H1 (cell line): ENCODE results near the gene RNASE1. TPM values are rescaled to one million over a fixed set of nuclear protein-coding genes. Genes with fewer than 3 reads are reported as not detected.

Experiments
- CEBPB ChIP-seq: IDR thresholded peaks from 2 replicates; pipeline ENCODE4 v1.6.1; 2012; ENCODE audit warnings: low read depth, low read length
- POU5F1 ChIP-seq: IDR thresholded peaks from 2 replicates; pipeline ENCODE4 v1.6.1; 2011; ENCODE audit warnings: low read depth, mild to moderate bottlenecking, low read length, moderate library complexity
- SP4 ChIP-seq: IDR thresholded peaks from 2 replicates; pipeline ENCODE4 v1.6.1; 2012; ENCODE audit warnings: low read length, inconsistent platforms
- polyA plus RNA-seq, 7 experiments: library from polyadenylated mRNA; depleted of rRNA in 3 of 7; stranded (reverse) in 5 of 7; unstranded in 2 of 7; fragments of >200 nt in 5 of 7; fragments of 200-250 nt in 2 of 7; gene quantifications; 1 replicate in 5 of 7; 2 replicates in 1 of 7; 4 replicates in 1 of 7; pipeline versions ENCODE4 v1.2.1 to v1.2.3, GENCODE V29; 2011 to 2013; ENCODE audit warnings: missing spikeins in 2 of 7, mixed read lengths in 2 of 7
- total RNA-seq: library from RNA; stranded (reverse); fragmentation: NEBNext Ultra II Directional; extraction: Animal tissue kit (Norgen Biotek cat#: 25700); gene quantifications from 2 replicates; pipeline ENCODE4 v1.2.1, GENCODE V29; 2021

Gene RNASE1
- total and polyA plus RNA-seq, 2 of the 8 experiments (the other 6 are each of a cell fraction or from before 2014, with no cell fraction given) = 2.2 to 13.4 TPM

- TF ChIP-seq POU5F1 = no peak
- no peak for TF ChIP-seq CEBPB
- no peak for TF ChIP-seq SP4
Observed at GRCh38 chr14:20834899-20835298, 32.3 kb upstream of the RNASE1 start (continued).
